GM18526 (cell line): Measurements from ENCODE around the gene STXBP1.

Source experiments
- POLR2A ChIP-seq: IDR thresholded peaks from 3 replicates; pipeline ENCODE4 v1.6.1; 2011; ENCODE audit not compliant: insufficient read length; ENCODE audit errors: extremely low read depth

Gene STXBP1

GRCh38 chr9:127572961-127573721, 38.9 kb upstream of the STXBP1 start:
- TF ChIP-seq POLR2A, result no peak

GRCh38 chr9:127574072-127574993, 37.7 kb upstream of the STXBP1 start:
- no peak for TF ChIP-seq POLR2A

- TF ChIP-seq POLR2A, result no peak
Measured at GRCh38 chr9:127575875-127576778, 36.0 kb upstream of the STXBP1 start.

- no peak for TF ChIP-seq POLR2A
Measured at GRCh38 chr9:127578627-127578951, 33.5 kb upstream of the STXBP1 start.

- no peak for TF ChIP-seq POLR2A
Measured at GRCh38 chr9:127578952-127579853, 32.9 kb upstream of the STXBP1 start.

GRCh38 chr9:127580366-127580765, 31.7 kb upstream of the STXBP1 start:
- TF ChIP-seq POLR2A, result no peak

- no peak for TF ChIP-seq POLR2A
Measured at GRCh38 chr9:127580879-127581475, 31.1 kb upstream of the STXBP1 start.

GRCh38 chr9:127585161-127585819, 26.8 kb upstream of the STXBP1 start:
- TF ChIP-seq POLR2A, result no peak

GRCh38 chr9:127586096-127586495, 26.0 kb upstream of the STXBP1 start:
- no peak for TF ChIP-seq POLR2A

DNA sequence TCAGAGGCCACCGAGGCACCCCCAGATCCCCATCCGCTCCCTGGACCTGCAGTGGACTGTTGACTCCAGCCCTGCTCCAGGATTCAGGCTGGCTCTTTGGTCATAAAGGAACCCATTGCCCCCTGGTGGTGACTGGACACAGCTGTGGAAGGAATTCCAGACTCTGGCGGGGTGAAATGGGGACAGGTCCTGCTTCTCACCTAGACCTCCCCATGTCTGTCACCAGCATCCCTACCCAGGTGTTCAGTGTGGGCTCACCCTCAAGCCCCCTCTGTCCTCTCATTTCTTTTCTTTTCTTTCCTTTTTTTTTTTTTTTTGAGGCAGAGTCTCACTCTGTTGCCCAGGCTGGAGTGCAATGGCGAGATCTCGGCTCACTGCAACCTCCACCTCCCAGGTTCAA, 25.5 kb upstream of the STXBP1 start:
- no peak for TF ChIP-seq POLR2A

GRCh38 chr9:127587966-127588365, 24.1 kb upstream of the STXBP1 start:
- TF ChIP-seq POLR2A, result no peak

DNA sequence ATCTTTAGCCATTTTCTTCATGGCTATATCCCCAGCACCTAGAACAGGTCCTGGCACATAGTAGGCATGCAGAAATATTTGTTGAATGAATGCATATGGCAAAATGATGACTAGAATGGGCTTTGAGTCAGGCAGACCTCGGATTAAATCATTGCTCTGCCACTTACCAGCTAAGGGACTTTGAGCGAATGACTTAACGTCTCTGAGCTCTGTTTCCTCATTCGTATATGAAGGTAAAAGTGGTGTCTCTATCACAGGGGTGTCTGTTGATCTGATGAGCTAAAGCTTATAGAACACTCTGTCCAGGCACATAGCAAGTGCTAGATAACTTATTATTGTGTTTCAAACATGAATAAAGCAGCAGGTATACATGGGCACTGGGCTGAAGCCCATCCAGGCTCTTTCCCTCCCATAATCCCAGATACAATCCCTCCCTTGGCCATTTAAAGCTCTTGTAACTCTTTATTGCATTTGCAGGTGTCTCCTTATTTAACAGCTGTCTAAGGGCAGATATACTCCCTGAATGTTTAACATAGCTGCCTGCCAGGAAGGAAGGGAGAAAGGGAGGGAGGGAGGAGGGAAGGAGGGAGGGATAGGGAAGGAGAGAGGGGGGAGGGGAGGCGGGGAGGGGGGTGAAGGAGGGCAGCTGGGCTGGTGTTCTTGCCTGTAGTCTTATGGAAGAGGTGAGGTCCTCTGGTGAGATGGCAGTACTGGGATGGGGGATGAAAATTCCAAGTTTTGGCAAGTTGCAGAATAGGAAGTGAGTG, 23.2 kb upstream of the STXBP1 start:
- no peak for TF ChIP-seq POLR2A

- no peak for TF ChIP-seq POLR2A
Measured at GRCh38 chr9:127589955-127590370, 22.1 kb upstream of the STXBP1 start.

DNA sequence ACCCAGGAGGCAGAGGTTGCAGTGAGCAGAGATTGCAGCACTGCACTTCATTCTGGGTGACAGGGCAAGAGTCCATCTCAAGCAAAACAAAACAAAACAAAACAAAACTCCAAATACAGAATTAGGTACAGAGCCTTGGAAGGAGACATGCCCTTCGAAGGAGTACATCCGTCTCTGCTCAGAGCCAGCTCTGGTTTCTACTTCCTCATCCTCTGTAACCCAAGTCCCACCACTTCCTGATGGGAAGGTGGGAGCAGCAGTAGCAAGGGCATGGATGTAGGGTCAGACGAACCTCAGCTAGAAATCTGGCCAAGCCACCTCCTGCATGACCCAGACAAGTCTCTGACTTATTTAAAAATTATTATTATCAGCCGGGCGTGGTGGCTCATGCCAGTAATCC, 16.5 kb upstream of the STXBP1 start:
- TF ChIP-seq POLR2A, result no peak
